Amniotic stem cell (primary cell): Measurements from ENCODE around the gene ZNF423.
A peak's percentile ranks its signal among the peaks of the same experiment; 100 is the strongest.

Experiments
- DNase-seq: peaks from one replicate; lab custom pipeline; 2025; lab: John Stamatoyannopoulos, UW

Gene ZNF423

GRCh38 chr16:49869731-49870130, 13.8 kb upstream of the ZNF423 start:
- DNase-seq, result no peak

GRCh38 chr16:49867796-49868668, 12.1 kb upstream of the ZNF423 start:
- no peak for DNase-seq

GRCh38 chr16:49867234-49867633, 11.3 kb upstream of the ZNF423 start:
- DNase-seq, result no peak

GRCh38 chr16:49866595-49867071, 10.7 kb upstream of the ZNF423 start:
- no peak for DNase-seq

GRCh38 chr16:49862694-49863093, 6.8 kb upstream of the ZNF423 start:
- no peak for DNase-seq

- DNase-seq, result no peak
These were observed 5.4 kb upstream of the ZNF423 start for GRCh38 chr16:49861299-49861698.

GRCh38 chr16:49860593-49860992, 4.7 kb upstream of the ZNF423 start:
- DNase-seq, result no peak

GRCh38 chr16:49859125-49859811, 3.4 kb upstream of the ZNF423 start:
- DNase-seq, result no peak

GRCh38 chr16:49858200-49859124, 2.5 kb upstream of the ZNF423 start:
- no peak for DNase-seq

- no peak for DNase-seq
These were observed 1.7 kb upstream of the ZNF423 start for GRCh38 chr16:49857423-49858181.

- DNase-seq, result peak; percentile 51
These were observed 889 bp upstream of the ZNF423 start for GRCh38 chr16:49856672-49857330.

- peak; percentile 37 for DNase-seq
These were observed 561 bp downstream of the ZNF423 start for GRCh38 chr16:49855280-49855821.

GRCh38 chr16:49854796-49855203, 1.1 kb downstream of the ZNF423 start:
- DNase-seq, result no peak

- DNase-seq, result no peak
These were observed 1.6 kb downstream of the ZNF423 start for GRCh38 chr16:49854188-49854795.

- DNase-seq, result no peak
These were observed 3.6 kb downstream of the ZNF423 start for GRCh38 chr16:49852279-49852678.

- DNase-seq, result no peak
These were observed 4.5 kb downstream of the ZNF423 start for GRCh38 chr16:49851468-49851787.

GRCh38 chr16:49850558-49851467, 5.1 kb downstream of the ZNF423 start:
- no peak for DNase-seq

- no peak for DNase-seq
These were observed 6.2 kb downstream of the ZNF423 start for GRCh38 chr16:49849754-49850108.

GRCh38 chr16:49849037-49849753, 6.7 kb downstream of the ZNF423 start:
- no peak for DNase-seq
